WTC11 (cell line): Measurements from ENCODE around the gene RRP1.

ENCODE experiments used
- CBFB ChIP-seq: sonication (generic); formaldehyde crosslinking; IDR thresholded peaks from 2 replicates; pipeline ENCODE4 v1.8.1; 2022; ENCODE audit warnings: mild to moderate bottlenecking, low read depth, missing genetic modification reagents
- ESRRA ChIP-seq: sonication (generic); formaldehyde crosslinking; IDR thresholded peaks from 2 replicates; pipeline ENCODE4 v1.8.1; 2022; ENCODE audit warnings: mild to moderate bottlenecking, missing genetic modification reagents, borderline replicate concordance
- FOXJ3 ChIP-seq: sonication (generic); formaldehyde crosslinking; IDR thresholded peaks from 2 replicates; pipeline ENCODE4 v1.9.0; 2021; ENCODE audit warnings: missing genetic modification reagents, mild to moderate bottlenecking, borderline replicate concordance
- FOXK1 ChIP-seq: sonication (generic); formaldehyde crosslinking; IDR thresholded peaks from 2 replicates; pipeline ENCODE4 v1.8.0; 2022; ENCODE audit warnings: mild to moderate bottlenecking, moderate library complexity, missing genetic modification reagents
- FOXP1 ChIP-seq: sonication (generic); formaldehyde crosslinking; IDR thresholded peaks from 2 replicates; pipeline ENCODE4 v1.8.0; 2022; ENCODE audit warnings: missing genetic modification reagents, mild to moderate bottlenecking, moderate library complexity, borderline replicate concordance
- MXD4 ChIP-seq: fragments of 250-450 bp; sonication (Bioruptor Pico); IDR thresholded peaks from 2 replicates; pipeline ENCODE4 v1.8.0; 2021; ENCODE audit warnings: mild to moderate bottlenecking, moderate library complexity, borderline replicate concordance
- NFYB ChIP-seq: sonication (generic); formaldehyde crosslinking; conservative IDR thresholded peaks from 2 replicates; pipeline ENCODE4 v1.8.0; 2022; ENCODE audit warnings: low read depth, missing genetic modification reagents
- ZNF232 ChIP-seq: sonication (generic); formaldehyde crosslinking; IDR thresholded peaks from 2 replicates; pipeline ENCODE4 v1.8.0; 2022; ENCODE audit warnings: mild to moderate bottlenecking, missing genetic modification reagents
- TF ChIP-seq, protein P1 (sequence below): fragments of 200-600 bp; IDR thresholded peaks from 2 replicates; pipeline ENCODE4 v1.8.0; 2022; ENCODE audit warnings: antibody characterized with exemption
- TF ChIP-seq, protein P2 (sequence below): sonication (generic); formaldehyde crosslinking; IDR thresholded peaks from 2 replicates; pipeline ENCODE4 v1.8.1; 2022; ENCODE audit warnings: mild to moderate bottlenecking, moderate library complexity, missing genetic modification reagents
- TF ChIP-seq, protein P3 (sequence below): sonication (generic); formaldehyde crosslinking; IDR thresholded peaks from 2 replicates; pipeline ENCODE4 v1.8.1; 2022; ENCODE audit warnings: missing genetic modification reagents, borderline replicate concordance
- TF ChIP-seq, protein P4 (sequence below): sonication (generic); formaldehyde crosslinking; IDR thresholded peaks from 2 replicates; pipeline ENCODE4 v1.8.0; 2023; ENCODE audit warnings: missing genetic modification reagents, mild to moderate bottlenecking, borderline replicate concordance
- TF ChIP-seq, protein P5 (sequence below): sonication (generic); formaldehyde crosslinking; IDR thresholded peaks from 2 replicates; pipeline ENCODE4 v1.8.1; 2023; ENCODE audit warnings: mild to moderate bottlenecking, missing genetic modification reagents, moderate library complexity
- TF ChIP-seq, protein P6 (sequence below): sonication (generic); formaldehyde crosslinking; IDR thresholded peaks from 2 replicates; pipeline ENCODE4 v1.8.0; 2023; ENCODE audit warnings: missing genetic modification reagents

DNA sequence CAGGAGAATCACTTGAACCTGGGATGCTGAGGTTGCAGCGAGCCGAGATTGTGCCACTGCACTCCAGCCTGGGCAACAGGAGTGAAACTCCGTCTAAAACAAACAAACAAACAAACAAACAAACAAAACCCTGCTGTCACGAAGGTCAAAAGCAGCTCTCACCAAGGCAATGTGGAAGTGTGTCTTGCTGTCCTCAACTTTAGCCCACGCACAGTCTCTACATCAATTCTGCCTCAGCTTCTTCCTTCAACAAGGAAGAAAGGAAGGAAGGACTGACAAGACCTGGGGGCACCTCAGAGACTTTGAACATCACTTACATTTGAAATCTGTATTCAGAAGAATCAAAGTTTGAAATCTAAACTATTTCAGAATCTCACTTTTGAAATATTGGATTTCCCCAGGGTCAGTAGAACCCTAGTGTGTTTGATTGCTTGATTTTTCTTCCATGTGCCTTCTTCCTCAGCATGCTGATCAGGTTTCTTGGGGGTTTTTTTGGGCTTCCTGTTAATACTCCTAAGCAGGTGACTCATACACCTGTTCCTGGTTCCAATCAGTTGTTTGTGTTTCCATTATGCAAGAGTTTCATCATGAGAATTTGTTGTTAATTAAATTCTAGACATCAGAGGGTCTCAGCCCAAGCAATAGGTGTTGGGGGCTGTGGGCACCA is 6.8 kb upstream of the RRP1 start:
- no peak for TF ChIP-seq FOXJ3 (CRISPR knock-in tag)
- TF ChIP-seq, protein P1, sequence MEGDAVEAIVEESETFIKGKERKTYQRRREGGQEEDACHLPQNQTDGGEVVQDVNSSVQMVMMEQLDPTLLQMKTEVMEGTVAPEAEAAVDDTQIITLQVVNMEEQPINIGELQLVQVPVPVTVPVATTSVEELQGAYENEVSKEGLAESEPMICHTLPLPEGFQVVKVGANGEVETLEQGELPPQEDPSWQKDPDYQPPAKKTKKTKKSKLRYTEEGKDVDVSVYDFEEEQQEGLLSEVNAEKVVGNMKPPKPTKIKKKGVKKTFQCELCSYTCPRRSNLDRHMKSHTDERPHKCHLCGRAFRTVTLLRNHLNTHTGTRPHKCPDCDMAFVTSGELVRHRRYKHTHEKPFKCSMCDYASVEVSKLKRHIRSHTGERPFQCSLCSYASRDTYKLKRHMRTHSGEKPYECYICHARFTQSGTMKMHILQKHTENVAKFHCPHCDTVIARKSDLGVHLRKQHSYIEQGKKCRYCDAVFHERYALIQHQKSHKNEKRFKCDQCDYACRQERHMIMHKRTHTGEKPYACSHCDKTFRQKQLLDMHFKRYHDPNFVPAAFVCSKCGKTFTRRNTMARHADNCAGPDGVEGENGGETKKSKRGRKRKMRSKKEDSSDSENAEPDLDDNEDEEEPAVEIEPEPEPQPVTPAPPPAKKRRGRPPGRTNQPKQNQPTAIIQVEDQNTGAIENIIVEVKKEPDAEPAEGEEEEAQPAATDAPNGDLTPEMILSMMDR = no peak
- TF ChIP-seq, protein P2, sequence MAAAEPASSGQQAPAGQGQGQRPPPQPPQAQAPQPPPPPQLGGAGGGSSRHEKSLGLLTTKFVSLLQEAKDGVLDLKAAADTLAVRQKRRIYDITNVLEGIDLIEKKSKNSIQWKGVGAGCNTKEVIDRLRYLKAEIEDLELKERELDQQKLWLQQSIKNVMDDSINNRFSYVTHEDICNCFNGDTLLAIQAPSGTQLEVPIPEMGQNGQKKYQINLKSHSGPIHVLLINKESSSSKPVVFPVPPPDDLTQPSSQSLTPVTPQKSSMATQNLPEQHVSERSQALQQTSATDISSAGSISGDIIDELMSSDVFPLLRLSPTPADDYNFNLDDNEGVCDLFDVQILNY (CRISPR knock-in tag) = no peak
- TF ChIP-seq ZNF232 (CRISPR knock-in tag) = no peak
- no peak for TF ChIP-seq MXD4 (CRISPR knock-in tag)
- no peak for TF ChIP-seq FOXP1 (CRISPR knock-in tag)
- TF ChIP-seq, protein P3, sequence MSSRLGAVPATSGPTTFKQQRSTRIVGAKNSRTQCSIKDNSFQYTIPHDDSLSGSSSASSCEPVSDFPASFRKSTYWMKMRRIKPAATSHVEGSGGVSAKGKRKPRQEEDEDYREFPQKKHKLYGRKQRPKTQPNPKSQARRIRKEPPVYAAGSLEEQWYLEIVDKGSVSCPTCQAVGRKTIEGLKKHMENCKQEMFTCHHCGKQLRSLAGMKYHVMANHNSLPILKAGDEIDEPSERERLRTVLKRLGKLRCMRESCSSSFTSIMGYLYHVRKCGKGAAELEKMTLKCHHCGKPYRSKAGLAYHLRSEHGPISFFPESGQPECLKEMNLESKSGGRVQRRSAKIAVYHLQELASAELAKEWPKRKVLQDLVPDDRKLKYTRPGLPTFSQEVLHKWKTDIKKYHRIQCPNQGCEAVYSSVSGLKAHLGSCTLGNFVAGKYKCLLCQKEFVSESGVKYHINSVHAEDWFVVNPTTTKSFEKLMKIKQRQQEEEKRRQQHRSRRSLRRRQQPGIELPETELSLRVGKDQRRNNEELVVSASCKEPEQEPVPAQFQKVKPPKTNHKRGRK (CRISPR knock-in tag) = no peak
- TF ChIP-seq, protein P4, sequence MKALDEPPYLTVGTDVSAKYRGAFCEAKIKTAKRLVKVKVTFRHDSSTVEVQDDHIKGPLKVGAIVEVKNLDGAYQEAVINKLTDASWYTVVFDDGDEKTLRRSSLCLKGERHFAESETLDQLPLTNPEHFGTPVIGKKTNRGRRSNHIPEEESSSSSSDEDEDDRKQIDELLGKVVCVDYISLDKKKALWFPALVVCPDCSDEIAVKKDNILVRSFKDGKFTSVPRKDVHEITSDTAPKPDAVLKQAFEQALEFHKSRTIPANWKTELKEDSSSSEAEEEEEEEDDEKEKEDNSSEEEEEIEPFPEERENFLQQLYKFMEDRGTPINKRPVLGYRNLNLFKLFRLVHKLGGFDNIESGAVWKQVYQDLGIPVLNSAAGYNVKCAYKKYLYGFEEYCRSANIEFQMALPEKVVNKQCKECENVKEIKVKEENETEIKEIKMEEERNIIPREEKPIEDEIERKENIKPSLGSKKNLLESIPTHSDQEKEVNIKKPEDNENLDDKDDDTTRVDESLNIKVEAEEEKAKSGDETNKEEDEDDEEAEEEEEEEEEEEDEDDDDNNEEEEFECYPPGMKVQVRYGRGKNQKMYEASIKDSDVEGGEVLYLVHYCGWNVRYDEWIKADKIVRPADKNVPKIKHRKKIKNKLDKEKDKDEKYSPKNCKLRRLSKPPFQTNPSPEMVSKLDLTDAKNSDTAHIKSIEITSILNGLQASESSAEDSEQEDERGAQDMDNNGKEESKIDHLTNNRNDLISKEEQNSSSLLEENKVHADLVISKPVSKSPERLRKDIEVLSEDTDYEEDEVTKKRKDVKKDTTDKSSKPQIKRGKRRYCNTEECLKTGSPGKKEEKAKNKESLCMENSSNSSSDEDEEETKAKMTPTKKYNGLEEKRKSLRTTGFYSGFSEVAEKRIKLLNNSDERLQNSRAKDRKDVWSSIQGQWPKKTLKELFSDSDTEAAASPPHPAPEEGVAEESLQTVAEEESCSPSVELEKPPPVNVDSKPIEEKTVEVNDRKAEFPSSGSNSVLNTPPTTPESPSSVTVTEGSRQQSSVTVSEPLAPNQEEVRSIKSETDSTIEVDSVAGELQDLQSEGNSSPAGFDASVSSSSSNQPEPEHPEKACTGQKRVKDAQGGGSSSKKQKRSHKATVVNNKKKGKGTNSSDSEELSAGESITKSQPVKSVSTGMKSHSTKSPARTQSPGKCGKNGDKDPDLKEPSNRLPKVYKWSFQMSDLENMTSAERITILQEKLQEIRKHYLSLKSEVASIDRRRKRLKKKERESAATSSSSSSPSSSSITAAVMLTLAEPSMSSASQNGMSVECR = no peak
- TF ChIP-seq, protein P5, sequence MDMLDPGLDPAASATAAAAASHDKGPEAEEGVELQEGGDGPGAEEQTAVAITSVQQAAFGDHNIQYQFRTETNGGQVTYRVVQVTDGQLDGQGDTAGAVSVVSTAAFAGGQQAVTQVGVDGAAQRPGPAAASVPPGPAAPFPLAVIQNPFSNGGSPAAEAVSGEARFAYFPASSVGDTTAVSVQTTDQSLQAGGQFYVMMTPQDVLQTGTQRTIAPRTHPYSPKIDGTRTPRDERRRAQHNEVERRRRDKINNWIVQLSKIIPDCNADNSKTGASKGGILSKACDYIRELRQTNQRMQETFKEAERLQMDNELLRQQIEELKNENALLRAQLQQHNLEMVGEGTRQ = no peak
- no peak for TF ChIP-seq NFYB (CRISPR knock-in tag)
- TF ChIP-seq, protein P6, sequence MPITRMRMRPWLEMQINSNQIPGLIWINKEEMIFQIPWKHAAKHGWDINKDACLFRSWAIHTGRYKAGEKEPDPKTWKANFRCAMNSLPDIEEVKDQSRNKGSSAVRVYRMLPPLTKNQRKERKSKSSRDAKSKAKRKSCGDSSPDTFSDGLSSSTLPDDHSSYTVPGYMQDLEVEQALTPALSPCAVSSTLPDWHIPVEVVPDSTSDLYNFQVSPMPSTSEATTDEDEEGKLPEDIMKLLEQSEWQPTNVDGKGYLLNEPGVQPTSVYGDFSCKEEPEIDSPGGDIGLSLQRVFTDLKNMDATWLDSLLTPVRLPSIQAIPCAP (CRISPR knock-in tag) = no peak
- no peak for TF ChIP-seq FOXK1 (CRISPR knock-in tag)
- TF ChIP-seq ESRRA (CRISPR knock-in tag) = no peak
- no peak for TF ChIP-seq CBFB (CRISPR knock-in tag)
